Stimulated activated CD8-positive, alpha-beta memory T cell treated with anti-CD3 and anti-CD28 coated beads, Interleukin-12 subunit alpha, Interleukin-12 subunit beta, amount 100 ng/mL, for 1 hour (primary cell): ENCODE data around the gene GRIK4.
A peak's percentile ranks its signal among the peaks of the same experiment; 100 is the strongest.

Source experiments
- DNase-seq: peaks from one replicate; pipeline ENCODE4 v3.0.0-alpha.2; 2020; ENCODE audit warnings: low read depth

Gene GRIK4

DNA sequence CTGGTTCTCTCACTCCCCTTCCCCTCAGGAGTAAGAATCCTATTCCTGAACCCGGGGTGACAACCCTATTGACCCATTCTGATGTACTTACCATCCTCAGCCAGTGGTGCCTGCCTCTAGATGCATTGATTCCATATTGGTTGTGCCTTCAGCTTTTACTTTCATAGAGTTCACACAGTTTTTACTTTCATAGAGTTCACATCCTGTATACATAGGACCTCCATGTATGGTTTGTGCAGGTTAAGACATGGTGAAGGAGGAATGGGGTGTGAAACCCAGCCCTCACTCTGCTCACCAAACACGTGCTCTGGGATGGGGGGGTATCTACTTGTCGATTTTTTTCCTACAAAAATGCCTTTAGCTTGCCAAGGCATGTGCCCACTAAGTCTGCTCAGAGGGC lies 406.7 kb downstream of the GRIK4 start:
- DNase-seq, result no peak

DNA sequence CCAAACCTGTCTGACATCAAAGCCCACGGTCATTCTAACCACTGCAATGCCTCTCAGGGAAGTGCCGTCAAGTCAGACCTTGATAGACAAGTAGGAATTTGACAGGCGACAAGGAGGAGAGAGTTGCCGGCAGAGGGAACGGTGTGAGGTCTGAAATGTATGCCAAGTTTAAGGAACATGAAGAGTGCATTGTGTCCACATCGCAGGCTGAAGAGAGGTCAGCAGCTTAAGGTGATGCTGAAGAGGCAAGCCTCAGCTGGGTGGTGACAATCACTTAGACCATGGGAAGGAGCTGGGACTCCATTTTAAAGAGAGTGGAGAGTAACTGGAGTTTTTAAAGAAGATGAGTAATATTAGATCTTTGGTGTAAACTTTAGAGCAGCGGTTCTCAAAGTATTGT lies 407.5 kb downstream of the GRIK4 start:
- no peak for DNase-seq

DNA sequence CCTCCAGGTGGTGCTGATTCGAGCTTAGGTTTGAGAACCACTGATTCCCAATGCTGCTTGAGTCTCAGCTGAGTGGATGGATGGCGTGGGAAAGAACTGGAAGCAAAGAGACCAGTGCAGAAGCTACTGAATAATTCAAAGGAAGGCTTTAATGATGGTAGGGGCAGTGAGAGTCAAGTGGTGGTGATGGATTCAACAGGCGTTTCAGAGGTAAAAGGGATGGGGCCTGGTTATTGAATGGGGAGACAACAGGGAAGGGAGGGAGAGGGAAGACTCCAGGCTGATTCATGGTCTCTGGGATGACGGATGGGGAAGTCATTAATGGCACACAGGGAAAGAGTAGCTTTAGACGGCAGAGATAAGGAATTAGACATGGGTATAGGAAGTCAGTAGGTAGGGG lies 408.0 kb downstream of the GRIK4 start:
- no peak for DNase-seq

DNA sequence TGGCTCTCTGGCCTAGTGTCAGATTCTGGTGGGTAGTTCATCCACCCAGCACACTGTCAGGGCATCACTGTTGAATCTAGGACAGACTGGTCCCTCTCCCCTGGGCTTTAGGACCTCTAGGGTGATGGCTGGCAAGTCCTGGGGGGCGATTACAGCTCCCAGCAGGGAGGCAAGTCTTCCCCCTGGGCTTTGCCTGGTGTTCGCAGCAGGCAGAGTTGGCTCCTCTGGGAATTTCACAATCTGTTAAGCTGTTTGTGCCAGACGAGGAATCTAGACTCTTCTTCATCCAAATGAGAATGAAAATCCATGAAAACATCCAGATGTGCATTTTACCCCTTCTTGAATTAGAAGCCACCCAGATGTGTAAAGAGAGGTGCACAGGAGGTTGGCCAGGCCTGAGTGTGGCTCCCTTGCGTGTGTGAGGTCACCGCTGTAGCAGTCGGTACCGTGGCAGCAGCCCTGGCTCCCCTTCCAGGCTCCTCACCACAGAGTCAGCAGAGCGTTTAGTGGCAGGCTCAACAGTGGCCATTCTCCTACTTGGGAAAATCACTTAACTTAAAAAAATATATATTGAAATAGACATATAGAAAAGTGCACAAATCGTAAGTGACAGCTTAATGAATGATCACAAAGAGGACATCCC lies 412.4 kb downstream of the GRIK4 start:
- DNase-seq, result no peak

DNA sequence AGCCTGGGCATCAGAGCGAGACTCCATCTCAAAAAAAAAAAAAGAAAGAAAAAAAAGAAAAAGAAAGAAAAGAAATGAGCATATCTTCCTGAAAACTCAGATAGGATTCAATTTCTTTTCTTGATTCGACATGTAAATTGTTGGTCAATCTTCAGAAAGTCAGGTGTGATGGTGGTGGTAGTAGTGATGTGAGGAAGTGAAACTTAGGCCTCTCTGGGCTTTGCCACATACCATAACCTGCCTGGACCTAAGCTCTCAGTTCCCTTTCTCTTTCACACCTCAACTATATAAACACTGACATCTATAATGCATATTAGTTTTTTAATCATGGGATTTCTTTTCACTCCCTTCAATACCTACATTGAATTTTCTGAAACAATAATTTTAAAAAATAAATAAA lies 414.4 kb downstream of the GRIK4 start:
- no peak for DNase-seq

DNA sequence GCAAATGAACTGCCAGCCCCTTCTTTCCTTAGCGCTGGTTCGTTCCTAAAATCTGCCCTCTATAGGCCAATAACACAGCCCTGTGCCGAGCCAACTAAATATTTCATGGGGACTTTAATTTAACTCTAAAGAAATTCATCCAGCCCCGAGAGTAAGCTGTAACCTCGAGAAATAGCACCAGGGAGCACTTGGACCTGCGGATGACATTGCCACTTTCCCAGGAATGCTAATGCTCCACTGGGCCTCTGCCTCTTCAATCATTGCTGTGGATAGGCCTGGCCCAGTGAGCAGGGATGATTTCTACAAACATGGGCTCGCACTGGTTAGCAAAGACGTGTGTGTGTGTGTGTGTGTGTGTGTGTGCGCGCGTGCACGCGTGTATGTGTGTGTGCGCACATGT lies 417.1 kb downstream of the GRIK4 start:
- no peak for DNase-seq

DNA sequence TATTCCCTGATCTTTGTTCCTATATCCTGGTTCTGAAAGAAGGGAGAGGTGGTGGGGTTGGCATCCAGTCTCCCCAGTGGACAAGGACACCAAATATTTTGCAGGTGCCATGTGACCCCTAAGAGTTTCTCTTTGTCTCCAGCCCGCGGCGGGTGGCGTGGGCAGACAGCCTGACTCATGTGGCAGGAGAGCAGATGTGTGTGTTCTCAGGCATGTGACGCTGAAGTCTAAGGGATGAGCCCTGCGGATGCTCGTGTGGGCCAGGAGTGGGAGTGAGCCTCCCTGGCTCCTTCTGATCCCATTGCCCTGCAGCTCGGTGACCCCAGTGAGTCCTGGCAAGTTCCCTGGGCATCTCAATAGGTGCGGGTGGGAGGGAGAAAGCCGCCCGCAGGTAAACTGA lies 417.5 kb downstream of the GRIK4 start:
- DNase-seq, result no peak

DNA sequence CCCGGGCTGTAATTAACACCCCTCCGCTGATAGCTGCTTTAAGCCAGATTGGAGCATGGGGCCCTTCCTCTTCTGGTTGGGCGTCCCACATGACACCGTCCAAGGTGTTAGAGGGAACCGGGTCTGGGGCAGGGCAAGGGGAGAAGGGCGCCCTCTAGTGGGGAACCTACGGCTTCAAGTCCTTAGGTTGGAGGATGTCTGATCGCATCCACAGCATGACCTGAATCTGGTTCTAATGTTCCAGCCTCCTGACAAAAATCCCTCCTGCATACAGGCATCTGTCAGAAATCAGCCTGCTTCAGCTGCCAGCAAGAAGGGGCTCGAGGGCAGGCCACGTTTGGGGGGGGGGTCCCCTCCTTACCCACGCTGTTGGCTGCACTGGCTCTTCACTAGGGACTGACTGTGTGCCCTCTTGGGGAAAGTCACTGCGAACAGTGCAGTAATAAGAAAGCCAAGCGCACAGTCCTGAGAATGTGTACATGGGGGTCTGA lies 418.2 kb downstream of the GRIK4 start:
- peak; percentile 15 for DNase-seq

DNA sequence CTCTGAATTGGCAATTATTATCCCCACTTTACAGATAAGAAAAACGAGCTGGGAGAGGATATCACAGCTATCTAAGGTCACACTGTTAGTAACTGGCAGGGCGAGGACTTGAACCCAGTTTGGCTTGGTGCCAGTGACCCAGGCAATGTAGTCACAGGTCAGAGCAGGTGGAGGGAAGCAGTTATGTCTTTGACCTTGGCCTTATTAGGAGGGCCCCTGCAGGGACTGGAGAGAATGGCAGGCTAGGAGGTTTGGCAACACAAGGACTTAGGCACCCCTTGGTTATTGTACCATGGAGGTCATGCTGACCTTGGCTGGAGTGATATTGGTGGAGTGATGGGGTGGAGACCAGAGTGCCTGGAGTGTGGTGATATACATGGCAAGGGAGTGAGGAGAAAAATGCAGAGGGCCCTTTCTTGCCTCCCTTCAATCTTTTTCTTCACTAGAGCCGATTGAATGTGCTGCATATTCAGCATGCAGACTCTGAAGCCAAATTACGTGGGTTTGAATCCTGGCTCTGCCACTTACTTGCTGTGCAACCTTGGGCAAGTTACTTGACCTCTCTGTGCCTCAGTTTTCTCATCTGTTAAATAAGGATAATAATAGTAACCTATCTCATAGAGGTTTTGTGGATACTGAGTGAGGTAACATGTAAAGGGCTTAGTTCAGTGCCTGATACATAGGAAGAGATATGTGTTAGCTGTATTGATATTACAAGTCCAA lies 419.7 kb downstream of the GRIK4 start:
- no peak for DNase-seq

DNA sequence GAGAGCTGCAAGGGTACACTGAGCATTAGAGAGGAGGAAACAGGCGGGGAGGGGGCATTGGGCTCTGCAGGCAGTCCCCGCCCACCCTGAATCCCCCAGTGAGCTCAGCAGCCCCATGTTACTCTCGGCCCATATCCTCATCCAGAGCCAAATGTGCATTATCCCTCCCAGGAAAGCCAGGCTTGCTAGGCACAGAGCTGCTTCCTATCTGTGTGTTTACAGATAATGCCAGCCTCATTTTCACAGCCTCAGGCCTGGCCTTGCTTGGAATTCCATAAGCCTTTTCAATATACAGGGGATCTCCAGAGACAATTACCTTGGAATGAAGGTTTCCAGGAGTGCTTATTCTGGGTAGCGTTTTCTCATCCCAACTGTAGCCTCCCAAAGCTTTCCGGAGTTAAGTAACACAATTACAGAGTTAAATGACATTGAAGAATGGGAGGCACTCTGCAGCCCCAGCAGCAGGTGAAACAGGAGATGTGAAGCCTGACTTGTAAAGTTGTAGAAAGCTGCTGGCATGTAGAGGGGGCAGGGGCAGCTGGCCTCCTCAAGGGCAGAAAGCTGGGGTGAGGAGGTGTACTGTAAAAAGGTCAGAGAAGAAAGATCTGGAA lies 420.9 kb downstream of the GRIK4 start:
- no peak for DNase-seq

DNA sequence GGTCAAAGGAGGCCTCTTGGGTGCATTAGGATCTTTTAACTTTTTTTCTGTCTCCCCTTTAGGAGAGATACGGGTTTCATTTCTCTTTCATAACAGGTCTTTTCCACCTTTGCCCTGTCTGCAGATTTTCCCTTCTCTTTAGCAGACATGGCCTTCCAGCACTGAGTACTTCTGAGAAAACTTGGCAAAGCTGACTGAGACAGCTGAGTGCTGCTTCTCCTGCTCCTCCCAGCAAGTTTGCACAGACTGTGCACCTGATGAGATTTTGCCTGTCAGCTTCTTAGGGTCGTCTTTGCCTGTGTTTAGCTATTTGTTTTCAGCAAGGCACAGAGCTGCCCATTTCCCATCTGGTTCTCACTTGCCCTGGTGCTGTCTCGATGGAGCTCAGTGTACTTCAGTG lies 424.8 kb downstream of the GRIK4 start:
- no peak for DNase-seq

DNA sequence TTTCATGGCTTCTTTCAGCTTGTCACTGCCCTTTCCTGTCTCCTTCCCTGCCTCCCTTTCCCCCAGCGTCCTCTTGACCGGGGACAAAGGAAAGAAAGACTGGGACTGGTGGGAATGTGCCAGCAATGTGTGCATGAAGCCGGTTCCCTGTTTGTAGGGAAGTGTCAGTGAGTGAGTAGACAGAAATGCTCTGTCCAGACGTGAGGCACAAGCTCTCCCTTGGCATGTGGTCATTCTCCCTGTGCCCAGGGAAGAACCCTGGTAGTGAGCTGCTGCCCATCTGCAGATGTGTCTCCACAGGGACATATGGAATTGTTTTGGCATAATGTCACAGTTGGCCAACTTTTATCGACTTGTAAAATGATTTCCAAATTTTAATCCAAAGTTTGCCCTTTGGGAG lies 426.0 kb downstream of the GRIK4 start:
- DNase-seq, result no peak

DNA sequence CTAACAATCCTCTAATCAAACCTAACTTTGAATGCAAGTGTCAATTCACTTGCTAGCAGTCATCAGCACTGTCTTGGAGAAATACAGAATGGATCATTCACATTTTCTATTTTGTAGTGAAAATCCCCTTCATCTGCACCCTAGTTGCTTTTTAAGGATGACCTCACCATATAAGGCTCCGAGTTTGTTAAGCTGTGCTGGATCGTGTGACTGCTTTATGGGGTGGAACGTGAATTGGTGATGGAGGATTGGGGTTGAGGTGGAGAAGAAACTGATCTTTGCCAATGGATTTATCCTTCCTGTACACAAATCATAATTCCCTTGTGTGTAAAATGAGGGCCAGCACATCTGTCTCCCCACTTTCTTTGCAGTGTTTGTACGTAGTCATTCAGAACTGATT lies 426.7 kb downstream of the GRIK4 start:
- DNase-seq, result no peak

DNA sequence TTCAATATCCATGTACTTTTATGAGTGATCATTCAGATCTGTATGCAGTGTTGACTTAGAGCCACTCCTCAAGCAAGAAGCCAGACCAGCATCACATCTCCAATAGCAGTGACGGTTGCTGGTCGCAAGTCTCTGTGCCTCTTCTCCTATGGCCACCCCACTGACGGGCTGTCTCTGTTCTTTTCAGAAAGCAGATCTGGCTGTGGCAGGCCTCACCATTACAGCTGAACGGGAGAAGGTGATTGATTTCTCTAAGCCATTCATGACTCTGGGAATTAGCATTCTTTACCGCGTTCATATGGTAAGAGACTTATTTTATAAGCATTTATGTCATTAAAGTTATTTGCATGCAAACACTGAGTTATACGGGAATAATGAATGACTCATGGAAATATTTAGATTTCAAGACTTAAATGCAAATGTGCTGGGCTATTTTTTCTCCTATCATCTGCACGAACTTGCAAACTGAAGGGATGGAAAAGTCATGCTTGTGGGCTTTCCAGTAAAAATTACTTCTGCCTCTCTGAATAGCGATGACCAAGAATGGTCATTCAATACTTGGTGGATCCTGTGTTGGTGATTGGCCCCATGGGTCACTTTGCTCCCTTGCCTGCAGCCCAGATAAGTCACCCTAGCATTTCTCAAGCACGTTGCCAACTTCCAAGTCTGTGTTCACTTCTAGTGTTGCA lies 428.8 kb downstream of the GRIK4 start:
- DNase-seq, result no peak

DNA sequence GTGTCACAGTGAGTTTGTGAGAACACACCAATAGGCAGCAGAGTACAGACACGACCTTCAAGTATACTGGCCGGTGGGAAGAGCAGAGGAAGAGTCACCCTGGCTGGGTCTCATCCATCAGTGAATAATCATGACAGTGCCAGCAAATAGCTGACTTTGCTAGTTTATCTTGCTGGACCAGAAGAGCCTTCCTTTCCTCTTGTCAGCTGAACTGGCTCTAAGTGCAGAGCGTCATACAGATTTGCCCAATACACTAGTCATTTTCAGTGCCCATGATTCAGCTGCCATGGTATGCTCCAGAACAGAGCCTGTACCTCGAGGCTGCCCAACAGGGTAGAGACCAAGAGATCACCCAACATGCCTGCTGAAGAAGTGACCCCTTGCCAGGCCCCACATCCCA lies 429.5 kb downstream of the GRIK4 start:
- DNase-seq, result no peak

DNA sequence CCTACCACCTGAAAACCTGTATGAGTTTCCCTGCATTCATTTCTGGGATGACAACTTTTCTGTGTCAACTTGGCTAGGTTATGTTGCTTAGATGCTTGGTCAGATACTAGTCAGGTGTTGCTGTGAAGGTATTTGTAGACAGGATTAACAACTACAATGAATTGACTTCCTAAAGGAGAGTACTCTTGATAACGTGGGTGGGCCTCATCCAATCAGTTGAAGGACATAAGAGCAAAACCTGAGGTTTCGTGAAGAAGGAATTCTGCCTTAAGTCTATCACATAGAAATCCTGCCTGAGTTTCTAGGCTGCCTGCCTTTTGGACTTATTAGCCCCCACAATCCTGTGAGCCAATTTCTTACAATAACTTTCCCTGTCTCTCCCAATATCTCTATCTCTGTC lies 431.2 kb downstream of the GRIK4 start:
- DNase-seq, result no peak

DNA sequence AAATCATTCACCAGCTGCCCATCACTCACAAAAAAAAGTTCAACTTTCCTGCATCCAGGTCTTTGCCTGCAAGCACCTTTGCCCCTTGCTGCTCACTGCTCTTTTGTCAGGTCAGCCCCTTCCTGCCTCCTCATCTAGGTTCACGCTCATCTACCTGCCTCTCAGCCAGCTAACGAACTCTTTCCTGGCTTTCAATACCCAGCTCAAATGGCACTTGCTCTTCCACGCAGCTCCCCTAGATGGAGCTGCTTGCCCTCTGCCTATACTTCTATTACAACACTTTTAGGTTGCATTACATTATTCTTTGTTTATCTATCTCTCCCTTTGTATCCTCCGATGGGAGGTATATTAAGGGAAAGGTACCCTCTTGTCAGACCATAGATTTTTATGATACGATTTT lies 433.5 kb downstream of the GRIK4 start:
- DNase-seq, result no peak

DNA sequence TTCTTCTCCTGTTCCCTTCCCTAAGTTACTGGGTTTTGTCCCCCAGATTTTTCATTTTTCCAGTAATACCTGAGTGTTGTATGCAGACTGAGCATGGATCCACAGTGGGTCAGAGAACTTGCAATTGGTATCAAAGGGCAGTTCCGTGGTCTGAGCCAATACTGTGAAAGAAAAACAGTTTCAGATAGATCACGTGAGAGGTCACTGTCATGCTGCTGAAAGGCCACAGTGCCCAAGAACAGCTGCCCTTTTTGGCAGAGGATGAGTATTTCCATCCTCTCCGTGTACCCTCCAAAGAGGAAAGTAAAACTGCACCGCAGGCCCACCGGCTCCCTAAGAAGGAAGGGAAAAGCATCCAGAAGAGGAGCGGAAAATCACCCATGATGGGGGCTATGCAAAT lies 439.3 kb downstream of the GRIK4 start:
- no peak for DNase-seq

DNA sequence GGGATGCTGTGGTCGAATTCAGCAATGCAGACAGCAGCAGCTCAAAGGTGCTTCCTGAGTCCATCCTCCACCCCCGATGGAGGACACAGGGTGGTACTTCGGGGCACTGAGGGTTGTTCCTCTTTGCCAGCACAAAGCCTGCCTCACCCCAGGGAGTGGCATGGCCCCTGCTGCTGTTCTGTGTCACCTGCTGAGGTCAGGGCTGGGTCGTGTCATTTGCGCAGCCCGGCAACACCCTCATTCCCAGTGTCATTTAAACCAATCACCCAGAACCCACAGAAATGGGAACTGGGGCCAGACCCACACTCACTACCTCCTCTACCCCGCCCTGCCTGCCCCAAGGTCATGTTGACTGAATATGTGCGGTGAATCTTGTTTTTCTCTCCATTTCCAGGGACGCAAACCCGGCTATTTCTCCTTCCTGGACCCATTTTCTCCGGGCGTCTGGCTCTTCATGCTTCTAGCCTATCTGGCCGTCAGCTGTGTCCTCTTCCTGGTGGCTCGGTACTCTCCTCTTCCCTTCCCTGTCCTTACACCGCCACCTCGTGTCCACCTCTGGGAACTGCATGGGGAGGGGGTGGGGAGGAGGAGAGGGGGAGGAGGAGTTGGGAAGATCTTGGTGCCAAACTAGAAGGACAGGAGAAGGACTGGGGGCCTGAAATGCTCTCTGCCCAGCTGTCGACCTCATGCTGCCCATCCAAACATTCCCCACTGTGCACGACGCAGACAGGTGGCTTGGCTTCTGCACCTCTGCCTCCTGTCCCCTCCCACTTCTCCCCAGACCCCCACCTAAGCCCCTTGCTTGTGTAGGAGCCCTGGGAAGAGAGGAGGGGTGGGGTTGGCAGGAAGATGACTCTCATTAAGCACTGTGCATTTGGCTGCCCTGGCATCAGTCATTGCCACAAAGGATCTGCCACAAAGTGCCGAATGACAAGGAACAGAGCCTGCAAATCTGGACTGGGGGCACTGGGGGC lies 441.2 kb downstream of the GRIK4 start:
- peak; percentile 20 for DNase-seq

DNA sequence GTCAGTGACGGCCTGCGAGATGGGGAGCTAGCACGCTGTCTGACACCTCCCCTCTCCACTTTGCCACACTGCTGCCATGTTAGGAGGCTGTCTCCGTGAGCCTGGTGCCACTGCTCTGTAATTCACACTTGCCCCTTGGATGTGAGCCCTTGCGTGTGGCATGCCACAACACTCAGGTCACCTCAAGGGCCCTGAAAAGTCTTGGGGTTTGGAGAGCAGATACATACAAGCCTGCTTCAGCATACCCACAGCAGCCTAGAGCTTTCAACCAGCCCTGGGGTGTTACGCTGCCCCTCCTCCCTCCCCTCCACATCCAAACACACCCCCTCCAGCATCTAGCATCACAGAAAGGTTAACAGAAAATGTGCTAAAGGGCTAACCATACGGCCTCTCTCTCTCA lies 442.8 kb downstream of the GRIK4 start:
- DNase-seq, result no peak

DNA sequence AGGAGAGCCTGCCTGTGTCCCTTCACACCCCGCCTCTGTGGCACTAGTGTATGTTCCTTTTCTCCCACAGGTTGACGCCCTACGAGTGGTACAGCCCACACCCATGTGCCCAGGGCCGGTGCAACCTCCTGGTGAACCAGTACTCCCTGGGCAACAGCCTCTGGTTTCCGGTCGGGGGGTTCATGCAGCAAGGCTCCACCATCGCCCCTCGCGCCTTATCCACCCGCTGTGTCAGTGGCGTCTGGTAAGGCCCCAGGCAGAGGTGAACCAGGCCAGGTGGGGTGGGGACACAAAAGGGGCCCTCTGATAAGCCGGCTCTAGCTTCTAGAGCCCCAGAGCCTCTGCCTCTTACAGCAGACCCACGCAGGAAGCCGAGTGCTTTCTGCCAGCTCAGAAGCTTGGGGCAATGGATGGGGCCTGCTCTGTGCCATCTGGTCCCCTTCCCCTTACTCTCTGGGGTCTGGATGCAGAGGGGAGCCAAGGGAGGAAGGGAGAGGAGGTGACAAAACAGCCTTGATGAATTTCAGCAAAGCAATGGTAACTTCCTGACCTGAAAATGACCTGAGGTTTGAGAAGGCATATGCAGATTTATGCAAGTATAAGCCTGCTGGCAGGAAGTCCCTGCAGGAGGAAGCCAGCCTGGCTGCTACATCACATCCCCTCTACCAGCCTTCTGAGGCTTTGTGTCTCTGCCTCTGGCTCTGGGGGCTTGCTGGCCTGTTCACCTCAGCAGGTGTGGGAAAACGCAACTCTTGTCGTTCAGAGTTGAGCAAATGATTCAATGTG lies 445.4 kb downstream of the GRIK4 start:
- no peak for DNase-seq
